HG03442 (cell line): ENCODE results near the gene KLHDC8A.
"Not testable (repeated sequence)": the region's sequence is repeated elsewhere in the genome, so short reads cannot be mapped to it uniquely, and the experiment has no call there.

ENCODE experiments used
- ATAC-seq: cut with Tn5 transposase; IDR thresholded peaks from one replicate; pipeline ENCODE4 v1.9.1; 2021; ENCODE audit warnings: mild to moderate bottlenecking, moderate library complexity; ENCODE audit not compliant: unreplicated experiment

The KLHDC8A gene, protein sequence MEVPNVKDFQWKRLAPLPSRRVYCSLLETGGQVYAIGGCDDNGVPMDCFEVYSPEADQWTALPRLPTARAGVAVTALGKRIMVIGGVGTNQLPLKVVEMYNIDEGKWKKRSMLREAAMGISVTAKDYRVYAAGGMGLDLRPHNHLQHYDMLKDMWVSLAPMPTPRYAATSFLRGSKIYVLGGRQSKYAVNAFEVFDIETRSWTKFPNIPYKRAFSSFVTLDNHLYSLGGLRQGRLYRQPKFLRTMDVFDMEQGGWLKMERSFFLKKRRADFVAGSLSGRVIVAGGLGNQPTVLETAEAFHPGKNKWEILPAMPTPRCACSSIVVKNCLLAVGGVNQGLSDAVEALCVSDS

DNA sequence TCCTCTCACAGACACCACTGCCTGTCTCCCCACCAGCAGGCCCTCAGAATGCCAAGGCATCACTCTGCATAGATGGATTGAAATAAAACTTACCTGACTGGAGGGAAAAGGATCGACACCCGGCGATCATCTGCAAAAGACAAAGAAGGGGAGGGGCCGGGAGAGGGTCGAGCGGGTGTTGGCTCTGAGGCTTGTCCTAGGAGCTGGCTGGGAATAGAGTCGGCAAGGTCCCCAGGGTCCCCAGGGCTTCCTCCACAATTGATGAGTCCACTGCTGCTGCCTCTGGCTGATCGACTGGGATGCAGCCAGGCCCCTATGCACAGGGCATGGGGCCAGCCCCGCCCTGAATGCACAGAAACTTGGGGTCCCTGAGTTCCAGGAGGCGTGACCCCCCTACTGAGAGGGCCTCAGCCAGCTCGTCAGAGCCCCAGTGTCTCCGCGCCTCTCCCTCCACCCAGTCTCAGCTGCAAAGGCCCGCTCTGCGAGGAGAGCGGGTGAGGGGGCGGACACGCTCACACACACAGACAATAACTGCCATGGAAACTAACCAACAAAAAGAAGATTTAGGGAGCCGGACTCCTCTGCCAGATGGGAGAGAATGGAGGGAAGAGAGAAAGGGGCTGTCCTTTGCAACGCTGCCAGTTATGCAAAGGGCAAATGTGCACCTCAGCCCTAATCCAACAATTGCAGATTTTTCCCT lies at the start of gene KLHDC8A:
Gene KLHDC8A (minus strand): TSS at position 483 of the 700 bp plus-strand sequence. CDS start 13,318 bp downstream, outside the sequence.
- ATAC-seq = no peak

DNA sequence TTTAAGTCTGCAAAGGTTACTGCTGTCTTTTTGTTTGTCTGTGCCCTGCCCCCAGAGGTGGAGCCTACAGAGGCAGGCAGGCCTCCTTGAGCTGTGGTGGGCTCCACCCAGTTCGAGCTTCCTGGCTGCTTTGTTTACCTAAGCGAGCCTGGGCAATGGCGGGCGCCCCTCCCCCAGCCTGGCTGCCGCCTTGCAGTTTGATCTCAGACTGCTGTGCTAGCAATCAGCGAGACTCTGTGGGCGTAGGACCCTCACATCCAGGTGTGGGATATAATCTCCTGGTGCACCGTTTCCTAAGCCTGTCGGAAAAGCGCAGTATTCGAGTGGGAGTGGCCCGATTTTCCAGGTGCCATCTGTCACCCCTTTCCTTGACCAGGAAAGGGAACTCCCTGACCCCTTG lies 49.5 kb upstream of the KLHDC8A start:
- ATAC-seq = not testable (repeated sequence)

DNA sequence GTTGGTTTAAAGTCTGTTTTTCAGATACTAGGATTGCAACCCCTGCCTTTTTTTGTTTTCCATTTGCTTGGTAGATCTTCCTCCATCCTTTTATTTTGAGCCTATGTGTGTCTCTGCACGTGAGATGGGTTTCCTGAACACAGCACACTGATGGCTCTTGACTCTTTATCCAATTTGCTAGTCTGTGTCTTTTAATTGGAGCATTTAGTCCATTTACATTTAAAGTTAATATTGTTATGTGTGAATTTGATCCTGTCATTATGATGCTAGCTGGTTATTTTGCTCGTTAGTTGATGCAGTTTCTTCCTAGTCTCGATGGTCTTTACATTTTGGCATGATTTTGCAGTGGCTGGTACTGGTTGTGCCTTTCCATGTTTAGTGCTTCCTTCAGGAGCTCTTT lies 47.8 kb upstream of the KLHDC8A start:
- not testable (repeated sequence) for ATAC-seq

DNA sequence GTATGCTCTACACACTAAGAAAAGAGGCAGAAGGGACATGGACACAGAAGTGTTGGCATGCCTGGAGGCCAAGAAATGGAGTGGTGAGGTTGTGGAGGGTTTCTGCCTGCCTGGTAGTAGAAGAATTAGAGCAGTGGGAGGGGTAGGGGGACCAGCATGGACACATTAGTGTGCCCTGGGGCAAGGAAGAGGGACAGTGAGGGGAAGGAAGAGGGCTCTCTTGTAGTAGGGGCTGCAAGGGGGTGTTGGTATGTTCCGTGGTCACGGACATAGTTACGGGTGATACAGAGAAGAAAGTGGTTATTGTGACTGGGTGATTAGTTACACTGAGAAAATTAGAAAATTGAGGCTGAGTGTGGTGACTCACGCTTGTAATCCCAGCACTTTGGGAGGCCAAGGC lies 41.9 kb upstream of the KLHDC8A start:
- ATAC-seq = no peak

DNA sequence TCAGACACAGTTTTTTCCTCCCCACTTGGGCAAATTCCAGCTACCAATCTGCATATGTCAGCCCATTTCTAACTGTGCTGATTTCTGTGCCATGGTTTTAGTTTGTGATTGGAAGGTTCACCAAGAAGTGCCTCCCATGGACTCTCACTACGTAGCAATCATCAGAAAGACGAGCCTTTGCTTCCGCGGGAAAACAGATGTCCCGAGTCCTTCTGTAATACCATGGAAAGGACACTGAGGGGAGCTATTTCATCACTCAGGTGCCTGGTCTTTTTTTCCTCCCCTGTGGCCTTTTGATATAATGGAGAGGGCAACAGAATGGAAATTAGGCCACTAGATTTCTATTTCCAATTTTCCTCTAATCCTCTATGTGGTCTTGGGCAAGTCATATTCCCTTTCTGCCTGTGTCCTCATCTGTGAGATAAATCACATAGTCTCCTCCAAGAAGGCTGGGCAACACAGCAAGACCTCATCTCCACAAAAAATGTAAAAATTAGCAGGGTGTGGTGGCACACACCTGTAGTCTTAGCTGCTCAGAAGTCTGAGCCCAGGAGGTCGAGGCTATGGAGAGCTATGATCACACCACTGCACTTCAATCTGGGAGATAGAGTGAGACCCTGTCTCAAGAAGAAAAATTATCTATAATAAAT lies 40.4 kb upstream of the KLHDC8A start:
- no peak for ATAC-seq

DNA sequence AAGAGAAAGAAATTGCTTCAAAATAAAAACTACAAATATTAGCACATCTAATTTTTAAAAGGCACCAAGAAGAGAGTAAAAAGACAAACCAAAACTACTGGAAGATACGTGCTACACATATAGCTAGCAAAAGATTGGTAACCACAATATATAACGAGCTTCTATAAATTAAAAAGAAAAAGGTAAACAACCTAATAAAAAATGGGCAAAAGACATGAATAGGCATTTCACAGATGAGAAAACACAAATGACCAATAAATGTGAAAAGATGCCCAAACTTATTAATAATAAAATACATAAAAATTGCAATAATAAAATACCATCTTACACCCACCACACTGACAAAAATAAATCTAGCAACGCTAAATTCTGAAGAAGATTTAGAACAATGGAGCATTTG lies 38.9 kb upstream of the KLHDC8A start:
- ATAC-seq = no peak

DNA sequence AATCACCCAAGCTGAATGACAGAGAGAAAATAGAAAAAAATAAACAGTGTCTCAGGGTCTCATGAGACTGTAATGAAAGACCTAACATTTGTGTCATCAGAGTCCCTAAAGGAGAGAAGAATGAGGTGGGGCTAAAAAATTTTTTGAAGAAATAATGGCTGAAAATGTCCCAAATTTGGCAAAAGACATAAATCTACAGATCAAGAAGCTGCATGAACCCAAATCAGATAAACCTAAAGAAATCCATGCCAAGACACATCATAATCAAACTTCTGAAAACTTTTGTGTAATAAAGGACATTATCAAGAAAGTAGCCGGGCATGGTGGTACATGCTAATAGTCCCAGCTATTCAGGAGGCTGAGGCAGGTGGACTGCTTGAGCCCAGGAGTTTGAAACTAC lies 35.9 kb upstream of the KLHDC8A start:
- no peak for ATAC-seq

DNA sequence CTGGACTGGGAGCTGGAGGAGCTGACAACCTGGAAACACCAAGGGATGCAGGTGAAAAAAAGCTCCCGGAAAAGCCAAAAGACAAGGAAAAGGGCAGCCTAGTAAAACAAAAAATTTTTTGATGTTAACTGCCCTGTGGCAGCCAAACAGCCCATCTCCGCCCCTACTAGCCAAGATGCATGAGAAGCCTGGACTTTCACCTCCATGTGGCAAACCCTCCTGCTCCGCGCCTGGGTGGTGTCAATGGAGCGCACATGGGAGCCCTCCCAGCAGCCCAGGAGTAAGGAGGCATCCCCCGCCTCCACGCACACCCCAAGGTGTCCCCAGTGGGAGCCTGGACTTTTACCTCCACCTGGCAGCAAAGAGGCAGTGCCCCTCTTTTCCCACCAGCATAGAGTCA lies 34.7 kb upstream of the KLHDC8A start:
- no peak for ATAC-seq

DNA sequence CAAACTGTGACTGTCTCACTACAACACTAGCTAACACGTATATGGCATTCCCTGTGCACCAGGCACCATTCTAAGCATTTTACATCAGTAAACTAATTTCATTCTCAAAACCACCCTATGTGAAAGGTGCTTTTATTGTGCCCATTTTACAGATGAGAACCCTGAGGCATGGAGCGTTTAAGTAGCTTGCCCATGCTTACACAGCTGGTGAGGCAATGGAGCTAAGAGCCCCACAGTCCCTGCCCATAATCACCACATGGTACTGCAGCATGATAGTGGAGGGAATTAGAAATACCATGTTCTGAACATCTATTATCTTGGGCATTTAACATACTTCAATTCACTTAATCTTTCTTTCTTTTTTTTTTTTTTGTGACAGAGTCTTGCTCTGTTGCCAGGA lies 31.1 kb upstream of the KLHDC8A start:
- ATAC-seq = no peak

DNA sequence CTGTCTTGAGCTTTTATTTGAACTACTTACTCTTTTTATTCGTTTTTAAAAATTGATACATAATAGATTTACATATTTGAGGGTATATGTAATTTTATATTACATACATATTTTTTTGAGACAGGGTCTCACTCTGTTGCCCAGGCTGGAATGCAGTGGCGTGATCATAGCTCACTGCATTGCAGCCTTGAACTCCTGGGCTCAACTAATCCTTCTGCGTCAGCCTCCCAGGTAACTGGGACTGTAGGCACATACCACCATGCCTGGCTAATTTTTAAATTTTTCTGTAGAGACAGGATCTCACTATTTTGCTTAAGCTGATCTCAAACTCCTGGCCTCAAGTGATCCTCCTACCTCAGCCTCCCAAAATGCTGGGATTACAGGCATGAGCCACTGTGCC lies 26.3 kb upstream of the KLHDC8A start:
- not testable (repeated sequence) for ATAC-seq

DNA sequence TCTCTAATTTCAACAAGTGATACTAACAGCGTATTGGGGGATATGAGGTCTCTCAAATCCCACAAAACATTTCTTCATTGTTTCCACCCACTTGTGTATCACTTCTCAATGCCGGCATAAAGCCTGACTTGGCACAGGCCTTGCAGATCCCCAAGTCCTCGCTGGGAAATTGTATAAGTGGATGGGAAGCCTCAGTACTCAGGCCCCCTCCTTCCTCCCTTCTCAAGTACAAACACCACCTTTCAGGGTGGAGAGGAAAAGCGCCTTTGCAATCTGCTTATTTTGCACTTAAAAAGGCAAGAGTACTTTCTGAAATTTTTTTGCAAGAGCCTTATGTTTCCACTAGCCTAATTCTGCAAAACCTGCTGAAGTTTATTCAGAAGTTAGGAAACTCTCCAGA lies 25.8 kb upstream of the KLHDC8A start:
- no peak for ATAC-seq

DNA sequence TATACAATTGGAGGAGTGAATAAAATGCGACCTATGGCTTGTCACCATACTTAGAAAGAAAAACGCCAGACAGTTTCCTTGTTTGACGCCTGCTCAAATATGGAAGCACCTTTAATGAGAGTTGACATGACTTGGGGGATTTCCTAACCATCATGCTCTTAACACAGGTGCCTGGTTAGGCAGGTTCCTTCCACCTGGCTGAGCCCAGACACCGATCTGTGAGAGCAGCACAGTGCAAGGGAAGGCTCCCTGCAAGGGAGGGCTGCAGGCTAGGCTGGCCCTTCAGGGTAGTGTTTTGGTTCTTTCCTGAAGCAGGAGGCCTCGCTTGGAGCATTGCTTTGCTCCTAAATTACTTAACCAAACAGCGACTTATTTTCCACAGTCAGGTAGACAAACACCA lies 24.6 kb upstream of the KLHDC8A start:
- no peak for ATAC-seq

DNA sequence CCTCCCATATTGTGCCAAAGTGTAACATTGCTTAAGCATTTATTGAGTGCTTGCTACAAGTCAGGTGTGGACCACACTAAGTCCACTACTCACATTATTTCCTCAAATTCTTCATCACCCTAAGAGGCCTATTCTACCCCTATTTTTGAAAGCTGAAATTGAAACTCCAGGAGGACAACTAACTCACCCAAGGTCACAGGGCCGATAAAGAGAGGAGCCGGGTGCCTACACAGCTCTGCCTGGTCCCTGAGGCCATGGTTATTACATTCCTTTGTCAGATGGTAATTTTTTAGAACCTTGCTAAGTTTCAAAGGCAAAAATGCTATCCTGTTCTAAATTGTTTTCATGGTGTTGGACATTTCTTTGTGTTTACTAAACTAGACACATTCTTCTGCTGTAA lies 24.2 kb upstream of the KLHDC8A start:
- ATAC-seq = no peak

DNA sequence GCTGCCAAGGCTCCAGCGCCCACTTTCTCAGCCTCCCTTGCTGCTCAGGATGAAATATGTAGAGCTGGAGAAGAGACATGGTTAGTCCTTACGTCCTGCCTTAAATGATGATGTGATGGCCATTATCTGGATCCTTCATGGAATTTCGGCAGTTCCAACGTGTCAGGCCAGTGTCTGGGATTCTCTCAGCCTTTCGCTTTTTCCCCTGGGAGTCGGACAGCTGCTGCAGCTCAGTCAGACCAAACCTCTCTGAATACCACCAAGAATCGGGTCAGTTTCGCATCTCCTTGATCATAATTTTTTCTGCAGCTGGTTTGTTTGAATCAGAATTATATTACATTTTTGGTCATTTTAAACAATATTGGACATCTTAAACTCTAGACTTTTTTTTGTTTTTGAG lies 22.3 kb upstream of the KLHDC8A start:
- no peak for ATAC-seq

DNA sequence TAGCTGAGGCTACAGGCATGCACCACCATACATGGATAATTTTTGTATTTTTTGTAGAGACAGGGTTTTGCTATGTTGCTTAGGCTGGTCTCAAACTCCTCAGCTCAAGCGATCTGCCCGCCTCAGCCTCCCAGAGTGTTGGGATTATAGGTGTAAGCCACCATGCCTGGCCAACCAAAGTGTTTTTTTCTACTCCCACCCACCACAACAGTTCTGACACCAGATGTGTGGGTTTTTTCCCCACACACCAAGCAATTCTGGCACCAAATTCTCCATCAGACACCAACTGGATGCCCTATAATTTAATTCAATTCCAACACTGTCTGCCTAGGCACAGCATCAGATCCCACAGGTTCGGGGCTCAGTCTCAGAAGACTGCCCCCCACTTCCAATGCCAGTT lies 20.6 kb upstream of the KLHDC8A start:
- ATAC-seq = no peak

DNA sequence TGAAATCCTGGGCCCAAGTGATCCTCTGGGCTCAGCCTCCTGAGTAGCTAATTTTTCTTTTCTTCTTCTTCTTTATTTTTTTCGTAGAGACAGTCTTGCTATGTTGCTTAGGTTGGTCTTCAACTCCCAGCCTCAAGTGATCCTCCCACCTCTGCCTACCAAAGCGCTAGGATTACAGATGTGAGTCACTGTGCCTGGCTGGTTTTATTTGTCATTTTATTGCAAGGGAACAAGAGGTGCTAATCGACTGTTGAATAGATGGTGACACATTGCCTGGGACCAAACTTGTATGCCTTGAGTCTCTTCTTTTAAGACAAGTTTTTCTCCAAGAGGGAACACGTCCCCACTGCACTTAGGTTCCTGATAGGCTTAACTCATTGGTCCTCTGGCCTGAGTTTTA lies 20.0 kb upstream of the KLHDC8A start:
- no peak for ATAC-seq

DNA sequence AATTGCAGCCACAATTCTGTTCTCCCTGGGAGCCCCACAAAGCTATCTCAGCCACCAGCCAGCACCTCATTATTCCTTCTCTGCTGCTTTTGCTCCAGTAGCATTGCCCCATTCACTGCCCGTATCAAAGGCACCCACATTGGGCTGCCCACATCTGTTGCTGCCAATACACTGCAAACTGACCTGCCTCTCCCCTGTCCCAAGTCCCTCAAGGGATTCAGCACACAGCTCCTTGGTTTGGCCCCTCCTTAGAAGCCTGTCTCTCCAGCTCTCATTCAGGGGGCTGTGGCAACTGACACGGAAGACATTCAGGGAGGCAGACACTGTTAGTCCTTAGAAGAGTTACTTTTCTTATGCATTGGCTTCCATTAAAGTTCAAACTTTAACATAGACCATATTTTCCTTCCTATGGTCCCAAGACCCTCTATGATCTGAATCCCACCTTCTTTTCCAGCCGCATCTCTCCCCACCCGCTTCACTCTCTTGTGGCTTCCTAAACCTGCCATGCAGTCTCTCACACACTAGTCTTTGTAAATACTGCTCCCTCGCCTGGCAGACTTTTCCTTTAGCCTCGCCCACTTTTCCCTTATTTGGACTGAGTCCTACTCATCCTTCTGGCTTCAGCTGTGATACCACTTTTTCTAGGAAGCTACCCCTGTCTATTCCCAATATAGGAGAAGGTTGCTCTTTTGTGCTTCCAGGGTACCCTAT lies 19.3 kb upstream of the KLHDC8A start:
- no peak for ATAC-seq

DNA sequence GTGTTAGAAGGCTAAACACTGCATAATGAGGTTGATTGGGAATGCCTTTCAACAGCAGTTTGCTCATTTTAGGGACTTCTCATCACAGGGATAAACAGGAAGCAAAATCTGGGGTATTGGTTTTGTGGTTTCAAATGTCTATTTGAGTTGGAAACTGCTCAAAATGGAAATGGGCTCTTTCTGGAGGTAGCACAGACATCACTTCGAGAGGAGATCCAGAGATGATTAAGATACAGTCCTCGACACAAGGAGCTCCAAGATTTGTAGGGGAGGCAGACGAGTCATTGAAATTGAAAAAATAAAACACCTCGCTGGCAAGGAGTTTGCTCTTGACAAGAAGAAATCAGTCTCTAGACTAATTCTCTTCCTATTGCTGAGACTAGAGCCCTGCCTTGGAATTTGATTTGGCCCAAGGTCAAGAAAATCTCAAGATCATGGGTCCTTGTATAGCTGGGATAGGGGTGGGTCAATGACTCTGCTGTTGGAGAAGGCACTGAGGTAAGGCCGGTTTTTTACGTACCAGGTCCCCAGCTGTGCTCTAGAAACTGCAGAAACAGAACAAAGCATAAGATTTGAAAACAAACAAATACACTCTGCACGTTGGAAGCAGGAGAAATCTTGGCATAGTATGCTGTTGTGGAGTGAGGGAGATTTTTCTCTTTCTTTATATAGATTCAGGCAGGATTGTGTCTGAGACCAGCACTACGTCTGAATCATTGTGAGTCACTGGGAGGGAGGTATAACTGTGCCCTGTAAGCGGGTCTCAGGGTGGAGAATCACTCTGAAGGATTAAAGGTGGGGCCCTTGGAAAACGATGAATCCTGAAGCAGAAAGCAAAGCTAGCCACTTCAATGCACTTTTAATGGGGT lies 17.7 kb upstream of the KLHDC8A start:
- no peak for ATAC-seq

DNA sequence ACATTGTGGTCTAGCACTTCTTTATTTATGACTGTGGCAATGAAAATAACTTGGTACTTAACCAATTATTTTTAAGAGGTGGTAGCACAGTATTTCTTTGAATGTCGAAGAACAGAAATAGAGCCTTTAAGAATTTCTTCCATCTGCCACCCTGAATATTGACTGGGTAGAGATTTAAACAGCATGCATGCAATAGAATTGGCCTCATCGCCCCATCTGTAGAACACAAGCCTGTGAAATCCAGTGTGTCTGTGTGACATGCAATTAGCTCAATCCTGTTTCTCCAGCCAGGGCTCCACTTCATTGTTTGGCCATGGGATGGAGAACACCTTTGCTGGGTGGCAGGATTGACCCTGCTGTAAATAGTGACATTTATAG lies 17.1 kb upstream of the KLHDC8A start:
- no peak for ATAC-seq

DNA sequence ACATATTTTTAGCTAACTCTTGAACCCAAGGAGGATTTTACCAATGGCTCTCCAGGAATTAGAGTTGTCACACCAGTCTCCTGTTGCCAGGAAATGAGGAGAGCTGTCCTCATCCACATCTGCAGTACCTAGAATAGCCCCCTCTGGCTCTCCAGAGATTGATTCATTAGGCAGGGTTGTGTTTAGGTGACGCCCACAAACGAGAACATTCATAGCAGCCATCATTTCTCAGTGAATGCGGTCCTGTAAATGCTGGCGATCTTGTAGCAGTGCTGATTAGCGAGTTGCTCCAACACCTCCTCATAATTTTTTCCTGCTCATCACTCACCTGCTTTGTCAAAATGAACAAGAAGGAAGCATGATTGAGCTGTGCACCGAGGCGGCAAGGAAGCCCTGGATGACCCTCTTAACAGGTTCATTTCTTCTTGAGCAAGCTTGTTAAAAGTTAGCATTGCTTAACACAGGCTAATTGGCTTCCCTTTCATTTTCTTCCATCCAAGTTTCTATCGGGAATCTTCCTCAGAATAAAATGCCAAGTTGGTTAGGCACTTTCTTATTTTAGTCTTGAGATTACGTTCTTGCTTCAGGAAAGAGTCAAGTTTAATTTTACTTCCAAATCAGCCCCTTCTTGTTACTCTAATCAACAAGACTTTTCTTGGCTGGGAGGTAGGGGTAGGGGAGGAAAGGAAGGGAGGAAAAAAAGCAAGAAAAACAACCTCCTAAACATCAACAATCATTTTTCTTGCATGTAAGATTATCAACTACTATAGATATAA lies 16.5 kb upstream of the KLHDC8A start:
- no peak for ATAC-seq
